Left ventricle myocardium superior (tissue), 1 donor: ENCODE results near the gene ATP8A2. TPM values are rescaled to one million over a fixed set of nuclear protein-coding genes. Genes with fewer than 3 reads are reported as not detected.
"Not testable (repeated sequence)": the region's sequence is repeated elsewhere in the genome, so short reads cannot be mapped to it uniquely, and the experiment has no call there.

Experiments used
- ATAC-seq: fragments of 200-7000 bp; cut with Tn5 transposase; one replicate; pipeline ENCODE4 v1.9.1; 2020; ENCODE audit warnings: mild to moderate bottlenecking, moderate library complexity
- DNase-seq: peaks from one replicate; pipeline ENCODE4 v3.0.0-alpha.2; 2020
- intact Hi-C: fragments of 100-400 bp; cut with micrococcal nuclease; formaldehyde crosslinking; loops from one replicate; pipeline ENCODE4 v1.11.0; 2022
- total RNA-seq: library from RNA; stranded (reverse); fragmentation: NEBNext Ultra II Directional; extraction: Animal tissue kit (Norgen Biotek cat#: 25700); gene quantifications from one replicate; pipeline ENCODE4 v1.2.1, GENCODE V29; 2021
- donor health status: DM: no; HTN: yes; CAD: no; lungs with severe emphysema.

ATP8A2 gene
- total RNA-seq, 1 donor from 2014 or later = 0.15 TPM

DNA sequence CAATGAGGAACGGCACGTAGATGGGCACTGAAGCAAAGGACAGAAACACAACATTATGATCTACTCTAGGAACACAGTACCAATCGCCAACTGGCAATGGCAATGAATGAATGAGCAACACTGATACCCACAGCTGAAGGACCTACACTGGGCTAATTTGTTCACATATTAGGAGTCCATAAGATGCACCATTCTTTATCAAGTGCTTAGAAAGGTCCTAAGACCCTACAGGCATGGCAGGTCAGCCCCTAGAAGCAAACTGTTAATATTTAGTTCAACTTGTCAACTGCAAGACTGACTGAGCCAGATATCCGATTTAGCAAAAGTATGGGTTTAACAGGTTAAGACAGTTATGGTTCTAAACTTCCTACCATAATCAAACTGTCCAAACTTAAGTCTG is 675.3 kb downstream of the ATP8A2 start:
- ATAC-seq = no peak
- intact Hi-C loops = no loop called here

GRCh38 chr13:26048741-26049140 is 677.0 kb downstream of the ATP8A2 start:
- intact Hi-C loops = no loop called here
- ATAC-seq (no peak), DNase-seq (no peak)

More for the DNA sequence above, 675.3 kb downstream of the ATP8A2 start:
- DNase-seq = no peak

GRCh38 chr13:26050568-26051230 is 678.9 kb downstream of the ATP8A2 start:
- ATAC-seq (peak; percentile 48), DNase-seq (peak; percentile 45)
- intact Hi-C loops = no loop called here

GRCh38 chr13:26051231-26051656 is 679.5 kb downstream of the ATP8A2 start:
- ATAC-seq (peak; percentile 65), DNase-seq (peak; percentile 31)
- intact Hi-C loops = no loop called here

DNA sequence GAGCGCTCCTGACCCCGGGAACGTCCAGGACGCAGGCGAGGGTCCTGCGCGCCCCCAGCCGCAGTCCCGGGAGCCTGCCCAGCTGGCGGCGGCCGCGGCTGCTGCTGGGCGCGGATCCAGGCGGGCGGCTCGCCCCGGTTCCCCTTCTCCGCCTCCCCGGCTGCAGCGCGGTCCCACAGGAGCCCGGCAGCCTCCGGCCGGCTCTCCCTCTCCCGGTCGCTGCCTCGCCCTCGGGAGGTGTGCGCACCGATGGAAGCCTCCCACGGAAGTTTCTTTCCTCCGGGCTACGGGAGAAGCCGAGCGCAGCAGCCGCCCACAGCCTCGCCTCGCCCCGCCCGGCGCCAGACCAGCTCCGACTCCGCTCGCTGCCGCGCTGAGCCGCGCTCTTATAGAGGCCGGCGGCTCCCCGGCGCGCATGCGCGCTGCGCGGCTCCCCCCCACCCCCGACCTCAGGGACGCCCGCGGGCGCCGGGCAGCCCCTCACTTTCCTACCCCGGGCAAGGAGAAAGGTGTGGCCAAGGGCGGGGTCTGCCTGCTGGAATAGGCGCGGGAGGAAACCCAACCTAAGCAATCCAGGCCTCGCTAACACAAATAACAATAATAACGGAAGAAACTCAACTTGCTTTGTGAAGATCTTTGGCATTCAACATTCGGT is 680.0 kb downstream of the ATP8A2 start, which contains the start of gene SHISA2:
SHISA2 (minus strand) TSS at position 360 of the 655 bp plus-strand sequence. CDS start 1,041 bp downstream, outside the sequence.
- peak; percentile 64 for DNase-seq

GRCh38 chr13:26052337-26052736 is 680.6 kb downstream of the ATP8A2 start:
- intact Hi-C loops = no loop called here
- DNase-seq (no peak), ATAC-seq (peak; percentile 18)

More for the DNA sequence above, 680.0 kb downstream of the ATP8A2 start, which contains the start of gene SHISA2:
- intact Hi-C loops = no loop called here
- peak; percentile 94 for ATAC-seq

DNA sequence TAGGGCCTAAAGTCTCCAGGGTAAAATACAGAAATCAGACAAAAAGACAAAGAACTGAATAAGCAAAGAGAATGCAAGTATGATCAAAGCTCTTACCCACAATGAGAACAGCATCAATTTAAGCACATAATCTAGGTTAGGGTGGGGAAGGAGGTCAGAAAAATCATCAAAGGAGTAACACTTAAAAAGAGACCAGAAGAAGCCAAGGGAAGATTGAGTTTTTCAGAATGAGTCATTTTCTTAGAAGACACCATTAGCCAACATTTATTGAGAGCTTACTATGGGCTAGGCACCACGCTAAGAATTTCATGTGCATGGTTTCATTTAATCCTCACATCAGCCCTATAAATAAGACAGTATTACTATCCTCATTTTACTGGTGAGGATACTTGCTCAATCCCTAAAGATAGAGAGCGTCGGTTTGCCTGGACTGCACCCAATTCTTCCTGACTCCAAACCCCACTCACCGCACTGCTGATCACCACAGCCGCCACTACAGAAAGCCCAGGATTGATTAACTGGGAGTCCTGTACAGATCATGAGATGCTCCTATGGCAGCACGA is 681.7 kb downstream of the ATP8A2 start:
- intact Hi-C loops = no loop called here
- DNase-seq = no peak

DNA sequence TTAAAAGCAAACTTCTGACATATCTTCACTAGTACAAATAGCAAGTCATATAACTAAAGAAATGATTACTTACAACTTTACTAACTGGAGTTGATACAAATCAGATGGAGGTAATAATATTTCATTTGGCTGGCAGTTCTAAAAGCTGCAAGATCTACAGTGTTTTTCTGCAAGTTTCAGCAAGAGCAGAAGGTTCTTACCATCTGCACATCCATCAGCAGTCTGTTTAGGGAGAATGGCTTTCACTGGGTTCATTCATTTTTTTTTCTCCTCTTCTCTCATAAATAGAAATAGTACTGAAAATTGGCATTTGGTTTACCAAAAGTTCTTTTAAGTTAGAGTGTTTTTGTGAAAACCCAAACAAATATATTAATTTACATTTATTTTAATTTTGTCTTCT is 683.1 kb downstream of the ATP8A2 start:
- intact Hi-C loops = no loop called here
- ATAC-seq = no peak

More for the DNA sequence above, 681.7 kb downstream of the ATP8A2 start:
- ATAC-seq = no peak

GRCh38 chr13:26058704-26059103 is 686.9 kb downstream of the ATP8A2 start:
- DNase-seq (no peak), ATAC-seq (no peak)
- intact Hi-C loops = no loop called here

More for the DNA sequence above, 683.1 kb downstream of the ATP8A2 start:
- DNase-seq = no peak

GRCh38 chr13:26060357-26060756 is 688.6 kb downstream of the ATP8A2 start:
- no peak for ATAC-seq
- DNase-seq = no peak
- intact Hi-C loops = loop anchor here (5.0 kb wide), 1 partner anchor 488 kb away; no protein-coding TSS in a partner anchor

DNA sequence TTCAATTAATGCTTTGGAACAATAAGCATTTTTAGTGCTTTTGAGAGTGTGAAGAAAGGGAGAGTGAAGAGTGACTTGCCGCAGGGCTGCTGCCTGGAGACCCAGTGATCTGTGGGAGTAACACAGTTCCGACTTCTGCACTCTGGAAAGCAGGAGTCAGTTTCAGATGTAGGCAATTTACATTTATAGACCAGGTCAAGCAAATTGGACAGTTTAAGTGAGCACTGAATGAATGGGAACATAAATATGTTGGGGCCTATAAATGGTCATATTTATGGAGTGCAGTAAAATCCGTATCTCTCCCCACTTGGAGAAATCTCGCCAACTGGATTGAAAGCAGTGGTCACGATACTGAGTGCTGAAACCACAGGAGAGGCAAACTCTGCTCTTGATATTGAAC is 689.5 kb downstream of the ATP8A2 start:
- intact Hi-C loops = loop anchor here (5.0 kb wide), 1 partner anchor 489 kb away; no protein-coding TSS in a partner anchor
- DNase-seq = no peak
- ATAC-seq = no peak

- DNase-seq (no peak), ATAC-seq (peak; percentile 27)
- intact Hi-C loops = loop anchor here (5.0 kb wide), 1 partner anchor 490 kb away; no protein-coding TSS in a partner anchor
Measured at GRCh38 chr13:26061947-26062346, 690.2 kb downstream of the ATP8A2 start.

DNA sequence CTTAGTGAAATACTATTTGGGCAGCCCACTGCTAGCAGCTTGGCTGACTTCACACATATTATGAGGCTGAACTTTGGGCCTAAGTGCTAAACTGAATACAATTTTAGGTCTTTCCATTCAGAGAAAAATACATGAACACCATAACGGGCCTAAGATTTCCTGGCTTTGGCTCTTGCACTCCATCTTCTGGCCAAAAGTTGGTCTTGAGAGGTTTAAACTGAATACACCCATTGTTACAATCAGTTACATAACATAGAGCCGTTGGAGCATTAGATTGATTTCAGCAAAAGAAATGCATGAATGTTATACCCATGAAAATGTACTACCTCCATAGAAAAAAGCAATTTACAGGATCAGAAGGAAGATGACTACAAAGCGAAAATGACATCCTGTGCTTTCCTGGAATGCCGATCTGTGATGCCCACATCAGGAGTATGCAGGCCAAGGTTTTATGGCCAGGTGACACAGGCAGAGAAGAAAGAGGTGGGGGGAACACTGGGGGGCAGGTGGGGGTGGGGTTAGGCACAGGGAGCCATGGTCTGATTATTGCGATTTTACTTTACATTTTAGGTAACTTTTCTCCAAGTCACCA is 691.2 kb downstream of the ATP8A2 start:
- ATAC-seq = peak; percentile 84
- intact Hi-C loops = loop anchor here (5.0 kb wide), 1 partner anchor 491 kb away; no protein-coding TSS in a partner anchor
- no peak for DNase-seq

DNA sequence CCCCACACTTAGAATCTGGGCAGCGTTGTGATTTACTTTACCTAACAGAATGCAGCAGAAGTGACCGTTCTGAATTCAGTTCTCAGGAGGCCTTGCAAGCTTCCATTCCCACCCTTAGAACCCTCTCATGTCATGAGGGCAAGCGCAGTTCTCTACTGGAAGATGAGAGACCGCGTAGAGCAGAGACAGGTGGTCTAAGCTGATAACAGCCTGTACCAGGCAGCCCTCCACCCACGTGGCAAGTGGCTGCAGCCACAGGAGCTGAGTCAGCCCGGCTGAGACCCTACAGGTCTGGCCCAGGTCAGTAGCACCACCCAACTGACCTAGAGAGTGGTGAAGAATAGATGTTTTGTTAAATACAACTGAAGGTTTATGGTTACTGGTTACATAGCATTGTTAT is 694.7 kb downstream of the ATP8A2 start:
- ATAC-seq, intact Hi-C loops, DNase-seq: not testable (repeated sequence)

- ATAC-seq (no peak), DNase-seq (no peak)
- intact Hi-C loops = no loop called here
Measured at GRCh38 chr13:26067601-26068000, 695.8 kb downstream of the ATP8A2 start.

DNA sequence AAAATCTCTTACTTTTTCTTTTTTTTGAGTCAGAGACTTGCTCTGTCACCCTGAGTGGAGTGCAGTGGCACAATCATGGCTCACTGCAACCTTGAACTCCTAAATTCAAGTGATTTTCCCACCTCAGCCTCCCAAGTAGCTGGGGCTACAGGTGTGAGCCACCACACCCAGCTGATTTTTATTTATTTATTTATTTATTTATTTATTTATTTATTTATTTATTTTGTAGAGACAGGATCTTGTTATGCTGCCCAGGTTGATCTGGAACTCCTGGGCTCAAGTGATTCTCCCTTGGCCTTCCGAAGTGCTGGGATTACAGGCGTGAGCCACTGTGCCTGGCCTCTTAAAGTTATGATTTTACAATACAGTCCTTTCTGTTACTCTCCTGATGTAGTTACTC is 696.6 kb downstream of the ATP8A2 start:
- DNase-seq, ATAC-seq, intact Hi-C loops: not testable (repeated sequence)

DNA sequence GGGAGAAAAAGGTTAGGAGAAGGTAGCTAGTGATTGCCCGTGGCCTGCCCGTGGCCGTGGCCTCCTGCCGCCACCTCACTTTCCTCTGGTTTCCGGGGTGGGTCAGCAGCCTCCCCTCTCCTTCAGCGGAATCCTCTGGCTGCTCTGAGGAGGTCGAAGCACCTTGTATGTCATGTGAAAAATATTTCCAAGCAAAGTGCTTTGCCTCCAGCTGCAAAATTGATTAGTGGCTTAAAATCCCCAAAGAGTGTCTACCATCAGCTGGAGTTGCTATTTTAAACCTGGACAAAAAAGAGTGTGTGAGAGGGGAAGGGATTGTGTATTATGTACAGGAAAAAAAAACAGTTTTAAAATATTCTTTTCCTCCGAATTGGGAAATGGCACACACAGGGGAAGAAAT is 697.9 kb downstream of the ATP8A2 start:
- not testable (repeated sequence) for DNase-seq, ATAC-seq
- intact Hi-C loops = loop anchor here (5.0 kb wide), 1 partner anchor 492 kb away; no protein-coding TSS in a partner anchor

- ATAC-seq = no peak
- intact Hi-C loops = loop anchor here (5.0 kb wide), 1 partner anchor 494 kb away; no protein-coding TSS in a partner anchor
Measured at GRCh38 chr13:26071691-26072090, 699.9 kb downstream of the ATP8A2 start.

GRCh38 chr13:26072335-26072734 is 700.6 kb downstream of the ATP8A2 start:
- not testable (repeated sequence) for DNase-seq
- peak; percentile 65 for ATAC-seq
- intact Hi-C loops = loop anchor here (5.0 kb wide), 1 partner anchor 495 kb away; no protein-coding TSS in a partner anchor

More at GRCh38 chr13:26071691-26072090, 699.9 kb downstream of the ATP8A2 start:
- no peak for DNase-seq
